Neural cell (in vitro differentiated cells): ENCODE results near the gene TADA2B. TPM values are rescaled to one million over a fixed set of nuclear protein-coding genes. Genes with fewer than 3 reads are reported as not detected.
"Not testable (repeated sequence)": the region's sequence is repeated elsewhere in the genome, so short reads cannot be mapped to it uniquely, and the experiment has no call there.

ENCODE experiments used
- H2AFZ ChIP-seq: fragments of 200-600, 300-800 bp; sonication (generic), shearing (Covaris generic); 2 replicates; pipeline ENCODE4 v1.6.0; 2014; ENCODE audit warnings: low read depth, mild to moderate bottlenecking, antibody characterized with exemption, low read length, moderate library complexity
- H3F3A ChIP-seq: fragments of 200-600 bp; shearing (Covaris generic); 2 replicates; pipeline ENCODE4 v1.6.1; 2016; ENCODE audit warnings: mild to moderate bottlenecking, moderate library complexity, mixed read lengths, antibody characterized with exemption, low read length; ENCODE audit not compliant: insufficient read depth, poor library complexity, severe bottlenecking
- H3K27ac ChIP-seq: fragments of 200-600, 300-800 bp; sonication (generic), shearing (Covaris generic); 2 replicates; pipeline ENCODE4 v1.5.1; 2014; ENCODE audit warnings: mild to moderate bottlenecking, low read length, moderate library complexity
- H3K27me3 ChIP-seq: fragments of 300-800, 200-600 bp; sonication (generic), shearing (Covaris generic); 2 replicates; pipeline ENCODE4 v1.6.0; 2014; ENCODE audit warnings: mild to moderate bottlenecking, low read depth, low read length, moderate library complexity; ENCODE audit not compliant: insufficient read depth
- H3K36me3 ChIP-seq: fragments of 300-800, 200-600 bp; sonication (generic), shearing (Covaris generic); 2 replicates; pipeline ENCODE4 v1.5.1; 2014; ENCODE audit warnings: mild to moderate bottlenecking, antibody characterized with exemption, low read length, moderate library complexity; ENCODE audit not compliant: insufficient read depth
- H3K4me2 ChIP-seq: fragments of 300-800, 200-600 bp; sonication (generic), shearing (Covaris generic); 2 replicates; pipeline ENCODE4 v1.6.0; 2014; ENCODE audit warnings: mild to moderate bottlenecking, low read length
- H3K4me3 ChIP-seq: fragments of 300-800, 200-600 bp; sonication (generic), shearing (Covaris generic); 2 replicates; pipeline ENCODE4 v1.5.1; 2014; ENCODE audit warnings: mild to moderate bottlenecking, low read length, moderate library complexity
- H3K79me2 ChIP-seq: fragments of 200-600 bp; shearing (Covaris generic); replicated peaks from 2 replicates; pipeline ENCODE4 v1.6.0; 2014; ENCODE audit warnings: mild to moderate bottlenecking, low read length, moderate library complexity; ENCODE audit not compliant: insufficient read depth
- H3K9ac ChIP-seq: fragments of 300-800, 200-600 bp; sonication (generic), shearing (Covaris generic); 2 replicates; pipeline ENCODE4 v1.6.1; 2016; ENCODE audit warnings: mild to moderate bottlenecking, low read length, mixed read lengths
- H3K9me2 ChIP-seq: fragments of 200-600 bp; shearing (Covaris generic); 2 replicates; pipeline ENCODE4 v1.6.1; 2016; ENCODE audit warnings: mild to moderate bottlenecking, low read length, mixed read lengths; ENCODE audit not compliant: insufficient read depth
- H3K9me3 ChIP-seq: fragments of 200-600, 300-800 bp; sonication (generic), shearing (Covaris generic); 2 replicates; pipeline ENCODE4 v1.6.1; 2016; ENCODE audit warnings: mild to moderate bottlenecking, mixed run types, low read length, moderate library complexity, mixed read lengths
- H4K20me1 ChIP-seq: fragments of 200-600 bp; shearing (Covaris generic); 2 replicates; pipeline ENCODE4 v1.6.1; 2016; ENCODE audit warnings: mild to moderate bottlenecking, mixed run types; ENCODE audit not compliant: insufficient read depth
- CTCF ChIP-seq: fragments of 450-650 bp; IDR thresholded peaks from 2 replicates; pipeline ENCODE4 v1.5.1; 2014; ENCODE audit warnings: antibody characterized with exemption, mild to moderate bottlenecking, moderate library complexity; ENCODE audit not compliant: poor library complexity, severe bottlenecking
- EP300 ChIP-seq: fragments of 450-650 bp; conservative IDR thresholded peaks from 2 replicates; pipeline ENCODE4 v1.6.1; 2014; ENCODE audit warnings: antibody characterized with exemption, mild to moderate bottlenecking, moderate library complexity; ENCODE audit not compliant: poor library complexity, severe bottlenecking
- EZH2 ChIP-seq: fragments of 200-600, 300-800 bp; shearing (Covaris generic), sonication (generic); IDR thresholded peaks from 2 replicates; pipeline ENCODE4 v1.6.1; 2014; ENCODE audit warnings: antibody characterized with exemption, low read length, borderline replicate concordance, mild to moderate bottlenecking; ENCODE audit not compliant: insufficient read depth, poor library complexity, severe bottlenecking
- MXI1 ChIP-seq: fragments of 450-650 bp; conservative IDR thresholded peaks from 2 replicates; pipeline ENCODE4 v1.6.1; 2014; ENCODE audit warnings: antibody characterized with exemption, mild to moderate bottlenecking; ENCODE audit not compliant: poor library complexity, severe bottlenecking
- SMC3 ChIP-seq: fragments of 450-650 bp; conservative IDR thresholded peaks from 2 replicates; pipeline ENCODE4 v1.6.1; 2014; ENCODE audit warnings: antibody characterized with exemption, mild to moderate bottlenecking, moderate library complexity; ENCODE audit not compliant: poor library complexity
- TAF1 ChIP-seq: IDR thresholded peaks from 2 replicates; pipeline ENCODE4 v1.6.1; 2012; ENCODE audit warnings: low read depth
- polyA plus RNA-seq: library from polyadenylated mRNA; depleted of rRNA; stranded (reverse); fragments of >200 nt; gene quantifications from 2 replicates; pipeline ENCODE4 v1.2.3, GENCODE V29; 2014

Gene TADA2B
- polyA plus RNA-seq, 1 donor from 2014 or later, result 13.9 TPM

DNA sequence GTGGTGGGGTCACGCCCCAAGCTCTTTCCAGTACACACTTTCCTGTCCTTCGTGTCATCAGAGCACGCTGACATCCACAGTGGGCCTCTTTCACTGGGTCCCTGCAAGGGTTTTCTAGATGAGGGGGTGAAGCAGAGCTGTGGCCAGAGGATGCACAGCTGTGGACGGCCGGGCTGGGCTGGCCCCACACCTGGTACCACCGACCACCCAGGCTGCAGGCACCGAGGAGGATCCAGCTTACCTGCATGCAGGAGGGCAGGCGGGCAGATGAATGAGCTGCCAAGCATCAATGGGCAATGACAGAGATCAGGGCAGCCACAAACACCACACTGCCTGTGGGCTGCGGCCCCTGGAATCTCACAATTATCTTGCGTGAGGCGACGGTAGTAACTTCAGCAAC lies 34.2 kb downstream of the TADA2B start:
- H3K4me3 ChIP-seq, result no peak overlapping the region
- no peaks in the 10 kb centered on the region for H4K20me1 ChIP-seq
- H2AFZ ChIP-seq, result no peak overlapping the region
- no peaks in the 10 kb centered on the region for H3K9me2 ChIP-seq
- TF ChIP-seq CTCF (no peak), MXI1 (no peak), TAF1 (no peak)
- no peak overlapping the region for H3K4me2 ChIP-seq
- H3K9ac ChIP-seq, result no peak overlapping the region
- no peaks in the 10 kb centered on the region for H3K9me3 ChIP-seq
- H3K79me2 ChIP-seq, result no peaks in the 10 kb centered on the region
- no peak overlapping the region for H3K27ac ChIP-seq
- no peaks in the 10 kb centered on the region for H3K36me3 ChIP-seq
- H3K27me3 ChIP-seq, result no peaks in the 10 kb centered on the region
- no peaks in the 10 kb centered on the region for H3F3A ChIP-seq

DNA sequence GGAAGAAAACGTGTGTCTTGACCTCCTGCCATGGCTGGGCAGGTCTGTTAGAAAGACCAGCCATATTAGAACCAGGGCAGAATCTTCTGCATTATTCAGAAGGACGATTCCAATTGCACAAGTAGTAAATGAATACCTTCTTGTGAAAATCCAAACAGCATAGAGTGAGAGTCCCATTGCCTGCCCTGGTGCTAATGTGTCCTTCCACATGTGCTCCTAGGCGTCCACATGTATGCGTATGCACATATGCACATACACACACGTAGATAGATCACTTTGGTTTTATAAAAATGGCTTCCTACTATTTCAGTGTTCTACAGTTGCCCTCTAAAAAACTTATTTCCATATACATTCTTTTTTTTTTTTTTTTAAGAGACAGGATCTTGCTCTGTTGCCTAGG lies 34.9 kb downstream of the TADA2B start:
- H3K9me2 ChIP-seq, result no peaks in the 10 kb centered on the region
- H4K20me1 ChIP-seq, result no peaks in the 10 kb centered on the region
- H3K27me3 ChIP-seq, result no peaks in the 10 kb centered on the region
- no peaks in the 10 kb centered on the region for H3K79me2 ChIP-seq
- TF ChIP-seq EP300, result no peak
- TF ChIP-seq SMC3, result no peak
- no peak for TF ChIP-seq EZH2
- no peaks in the 10 kb centered on the region for H3K9me3 ChIP-seq
- H3K4me2 ChIP-seq, result no peak overlapping the region
- no peak overlapping the region for H3K4me3 ChIP-seq
- no peak overlapping the region for H3K27ac ChIP-seq
- no peak overlapping the region for H3K9ac ChIP-seq
- no peaks in the 10 kb centered on the region for H3K36me3 ChIP-seq
- H3F3A ChIP-seq, result no peaks in the 10 kb centered on the region
- H2AFZ ChIP-seq, result no peak overlapping the region

DNA sequence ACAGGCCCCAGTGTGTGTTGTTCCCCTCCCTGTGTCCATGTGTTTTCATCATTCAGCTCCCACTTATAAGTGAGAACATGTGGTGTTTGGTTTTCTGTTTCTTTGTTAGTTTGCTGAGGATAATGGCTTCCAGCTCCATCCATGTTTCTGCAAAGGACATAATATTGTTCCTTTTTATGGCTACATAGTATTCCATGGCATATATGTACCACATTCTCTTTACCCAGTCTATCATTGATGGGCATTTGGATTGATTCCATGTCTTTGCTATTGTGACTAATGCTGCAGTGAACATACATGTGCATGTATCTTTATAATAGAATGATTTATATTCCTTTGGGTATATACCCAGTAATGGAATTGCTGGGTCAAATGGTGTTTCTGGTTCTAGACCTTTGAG lies 36.3 kb downstream of the TADA2B start:
- not testable (repeated sequence) for H3K4me3 ChIP-seq, H3K27ac ChIP-seq, H3K9ac ChIP-seq, H3K9me3 ChIP-seq, H3K4me2 ChIP-seq, H3K79me2 ChIP-seq, H3F3A ChIP-seq, H4K20me1 ChIP-seq, H3K9me2 ChIP-seq, H3K27me3 ChIP-seq, H2AFZ ChIP-seq, H3K36me3 ChIP-seq

DNA sequence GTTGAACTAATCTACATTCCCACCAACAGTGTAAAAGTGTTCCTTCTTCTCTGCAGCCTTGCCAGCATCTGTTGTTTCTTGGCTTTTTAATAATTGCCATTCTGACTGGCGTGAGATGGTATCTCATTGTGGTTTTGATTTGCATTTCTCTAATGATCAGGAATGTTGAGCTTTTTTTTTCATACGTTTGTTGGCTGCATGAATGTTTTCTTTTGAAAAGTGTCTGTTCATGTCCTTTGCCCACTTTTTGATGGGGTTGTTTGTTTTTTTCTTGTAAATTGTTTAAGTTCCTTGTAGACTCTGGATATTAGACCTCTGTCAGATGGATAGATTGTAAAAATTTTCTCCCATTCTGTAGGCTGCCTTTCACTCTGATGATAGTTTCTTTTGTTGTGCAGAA lies 36.7 kb downstream of the TADA2B start:
- H3K4me2 ChIP-seq, H2AFZ ChIP-seq, H3K79me2 ChIP-seq, H3K9me3 ChIP-seq, H3K9me2 ChIP-seq, H3F3A ChIP-seq, H3K27me3 ChIP-seq, H3K27ac ChIP-seq, H4K20me1 ChIP-seq, H3K9ac ChIP-seq, H3K4me3 ChIP-seq, H3K36me3 ChIP-seq: not testable (repeated sequence)
